SK-N-MC (cell line): ENCODE results near the gene SPIRE2.

ENCODE experiments used
- DNase-seq: peaks from one replicate; pipeline ENCODE4 v3.0.0-alpha.2; 2011; ENCODE audit warnings: low read depth, low spot score
- H3K27ac ChIP-seq: fragments of 200-600 bp; sonication (generic); 2 replicates; pipeline ENCODE4 v1.5.1; 2016; ENCODE audit warnings: mixed run types
- H3K36me3 ChIP-seq: fragments of 200-600 bp; sonication (generic); 2 replicates; pipeline ENCODE4 v1.6.1; 2017; ENCODE audit warnings: antibody characterized with exemption, low read length, mixed read lengths; ENCODE audit not compliant: insufficient read depth
- H3K4me3 ChIP-seq: fragments of 200-600 bp; sonication (generic); 2 replicates; pipeline ENCODE4 v1.5.1; 2016
- H3K9ac ChIP-seq: fragments of 200-600 bp; sonication (generic); 2 replicates; pipeline ENCODE4 v1.8.0; 2017; ENCODE audit warnings: mixed run types, mixed read lengths; ENCODE audit not compliant: insufficient read length
- H3K9me3 ChIP-seq: fragments of 200-600 bp; sonication (generic); 2 replicates; pipeline ENCODE4 v1.6.1; 2017; ENCODE audit warnings: low read depth, mild to moderate bottlenecking, antibody characterized with exemption, low read length, moderate library complexity, mixed read lengths
- EZH2 ChIP-seq: fragments of 200-600 bp; sonication (generic); IDR thresholded peaks from one replicate; pipeline ENCODE4 v1.6.1; 2017; ENCODE audit warnings: antibody characterized with exemption
- FOXP2 ChIP-seq: optimal IDR thresholded peaks from 2 replicates; pipeline ENCODE3; 2011; ENCODE audit warnings: mild to moderate bottlenecking, moderate library complexity; ENCODE audit not compliant: insufficient read depth; ENCODE audit errors: extremely low read length, control extremely low read depth
- POLR2AphosphoS5 ChIP-seq: IDR thresholded peaks from 2 replicates; pipeline ENCODE4 v1.6.1; 2012; ENCODE audit warnings: mild to moderate bottlenecking, low read depth, low read length, borderline replicate concordance

SPIRE2 gene

DNA sequence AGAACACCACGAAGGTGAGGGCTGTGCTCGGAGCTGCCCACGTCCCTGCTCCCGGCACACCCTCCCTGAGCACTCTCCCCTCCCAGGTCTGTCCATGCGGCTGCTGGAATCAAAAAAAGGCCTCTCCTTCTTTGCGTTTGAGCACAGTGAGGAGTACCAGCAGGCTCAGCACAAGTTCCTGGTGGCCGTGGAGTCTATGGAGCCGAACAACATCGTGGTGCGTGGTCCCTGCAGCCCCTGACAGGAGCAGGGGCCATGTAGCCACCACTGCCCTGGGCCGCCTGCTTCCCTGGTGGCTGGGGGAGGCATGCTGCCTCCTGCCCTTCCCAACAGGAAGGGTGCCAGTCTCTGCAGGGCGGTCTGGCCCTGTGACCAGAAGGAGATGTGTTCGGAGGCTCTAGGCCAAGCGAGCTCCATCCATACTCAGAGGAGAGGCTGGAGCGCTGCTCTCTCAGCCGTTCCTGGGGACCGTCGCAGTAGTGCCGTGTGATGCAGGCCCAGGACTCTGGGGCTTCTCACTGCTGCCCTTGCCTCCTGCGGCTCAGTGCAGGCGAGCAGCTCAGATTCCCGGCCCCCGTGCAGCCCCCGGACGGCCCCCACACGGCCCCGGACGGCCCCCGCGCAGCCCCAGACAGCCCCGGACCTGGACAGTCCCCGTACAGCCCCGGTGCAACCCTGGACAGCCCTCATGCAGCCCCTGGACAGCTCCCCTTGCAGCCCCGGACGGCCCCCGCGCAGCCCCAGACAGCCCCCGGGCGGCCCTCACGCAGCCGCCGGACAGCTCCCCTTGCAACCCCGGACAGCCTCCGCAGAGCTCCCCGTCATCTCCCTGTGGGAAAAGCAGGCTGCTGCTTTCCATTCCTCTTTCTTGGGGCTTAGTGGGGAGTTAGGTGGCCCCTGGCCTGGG, 65.6 kb downstream of the SPIRE2 start:
- H3K27ac ChIP-seq: no peak overlapping the region
- H3K9me3 ChIP-seq: no peaks in the 10 kb centered on the region
- TF ChIP-seq EZH2 (no peak), POLR2AphosphoS5 (no peak), FOXP2 (no peak)
- H3K4me3 ChIP-seq: no peak overlapping the region
- H3K9ac ChIP-seq: no peak overlapping the region
- H3K36me3 ChIP-seq: peaks cover 9% of the 10 kb centered on the region; the same call in 1 of the 2 replicates
- no peak for DNase-seq

DNA sequence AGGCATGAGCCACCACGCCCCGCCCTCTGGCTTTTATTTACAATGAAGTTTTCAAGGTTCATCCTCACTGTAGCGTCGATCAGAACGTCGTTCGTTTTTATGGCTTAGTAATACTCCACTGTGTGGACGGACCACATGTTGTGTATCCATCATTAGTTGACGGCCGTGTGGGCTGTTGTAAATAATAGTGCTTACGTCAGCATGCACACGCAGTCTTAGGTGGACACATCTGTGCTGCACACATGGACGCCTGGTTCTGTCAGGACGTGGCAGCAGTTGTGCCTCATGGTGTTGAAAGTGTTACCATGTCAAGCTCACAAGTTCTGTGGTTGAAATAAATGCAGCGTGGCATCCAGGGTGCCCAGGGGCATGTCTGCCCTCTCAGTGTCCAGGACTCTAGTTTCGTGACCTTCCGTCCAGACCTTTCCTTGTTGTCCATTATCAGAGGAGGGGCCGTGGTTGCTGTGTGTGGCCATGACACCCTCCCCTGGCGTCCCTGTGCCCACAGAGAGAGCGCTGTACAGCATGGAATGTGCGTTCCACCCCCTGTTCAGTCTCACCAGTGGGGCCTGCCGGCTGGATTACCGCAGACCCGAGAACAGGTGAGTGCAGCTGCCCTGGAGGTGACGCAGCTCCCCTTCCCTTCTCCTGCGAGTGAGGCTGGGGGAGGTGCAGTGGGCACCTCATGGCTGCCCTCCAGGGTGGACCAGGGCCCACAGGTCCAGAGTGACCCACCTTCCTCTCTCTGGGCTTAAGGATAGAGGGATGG, 67.4 kb downstream of the SPIRE2 start:
- no peak overlapping the region for H3K4me3 ChIP-seq
- H3K9me3 ChIP-seq: no peaks in the 10 kb centered on the region
- TF ChIP-seq EZH2: no peak
- TF ChIP-seq POLR2AphosphoS5: no peak
- no peak for TF ChIP-seq FOXP2
- no peak overlapping the region for H3K9ac ChIP-seq
- H3K36me3 ChIP-seq: peaks cover 15% of the 10 kb centered on the region; the same call in 1 of the 2 replicates
- DNase-seq: no peak
- H3K27ac ChIP-seq: no peak overlapping the region

DNA sequence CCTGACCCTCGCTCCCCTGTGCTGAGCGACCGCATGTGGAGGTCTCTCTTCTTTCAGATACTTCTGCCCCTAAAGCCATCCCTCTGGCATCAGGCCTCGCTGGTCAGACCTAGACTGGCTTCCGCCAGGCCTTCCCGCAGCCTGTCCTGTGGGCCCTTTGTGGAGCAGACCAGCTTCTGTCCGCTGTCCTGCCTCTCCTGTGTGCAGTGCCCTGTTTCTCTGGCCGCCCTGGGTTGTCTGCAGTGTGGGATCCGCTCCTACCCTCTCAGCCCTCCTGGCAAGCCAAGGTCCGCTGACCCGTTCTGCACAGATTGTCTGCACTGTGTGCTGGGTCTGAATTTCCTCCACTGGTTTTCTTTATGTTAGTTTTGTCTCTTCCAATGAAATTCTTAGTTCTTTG, 68.9 kb downstream of the SPIRE2 start:
- no peak for TF ChIP-seq EZH2
- no peak for TF ChIP-seq FOXP2
- TF ChIP-seq POLR2AphosphoS5: no peak
- no peak for DNase-seq
- no peaks in the 10 kb centered on the region for H3K9me3 ChIP-seq
- no peak overlapping the region for H3K27ac ChIP-seq
- no peak overlapping the region for H3K9ac ChIP-seq
- H3K36me3 ChIP-seq: peaks cover 17% of the 10 kb centered on the region; the same call in 1 of the 2 replicates
- H3K4me3 ChIP-seq: no peak overlapping the region

DNA sequence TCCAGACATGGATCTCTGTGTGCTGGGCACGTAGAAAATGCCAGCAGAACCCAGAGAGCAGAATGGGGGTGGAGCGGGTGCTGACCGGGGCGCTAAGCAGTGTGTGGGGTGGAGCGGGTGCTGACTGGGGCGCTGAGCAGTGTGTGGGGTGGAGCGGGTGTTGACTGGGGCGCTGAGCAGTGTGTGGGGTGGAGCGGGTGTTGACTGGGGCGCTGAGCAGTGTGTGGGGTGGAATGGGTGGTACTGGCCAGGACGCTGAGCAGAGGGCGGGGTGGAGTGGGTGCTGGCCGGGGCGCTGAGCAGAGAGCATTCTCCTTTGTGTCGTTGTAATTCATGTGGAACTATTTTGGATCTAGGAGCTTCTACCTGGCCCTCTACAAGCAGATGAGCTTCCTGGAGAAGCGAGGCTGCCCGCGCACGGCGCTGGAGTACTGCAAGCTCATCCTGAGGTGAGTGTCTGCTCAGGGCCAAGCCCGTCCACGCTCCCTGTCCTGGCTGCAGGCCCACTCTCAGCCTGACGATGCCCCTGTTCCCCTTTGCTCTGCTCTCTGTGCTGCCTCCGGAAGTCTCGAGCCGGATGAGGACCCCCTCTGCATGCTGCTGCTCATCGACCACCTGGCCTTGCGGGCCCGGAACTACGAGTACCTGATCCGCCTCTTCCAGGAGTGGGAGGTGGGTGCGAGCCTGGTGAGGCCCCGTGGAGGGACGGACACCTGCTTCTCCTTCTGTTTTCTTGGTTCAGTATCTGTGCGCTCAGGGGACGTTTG, 70.1 kb downstream of the SPIRE2 start:
- Histone ChIP-seq H3K4me3 (no peak overlapping the region), H3K9ac (no peak overlapping the region), H3K36me3 (peaks cover 14% of the 10 kb centered on the region; the same call in 1 of the 2 replicates), H3K9me3 (no peaks in the 10 kb centered on the region), H3K27ac (no peak overlapping the region)
- DNase-seq: no peak
- no peak for TF ChIP-seq FOXP2

DNA sequence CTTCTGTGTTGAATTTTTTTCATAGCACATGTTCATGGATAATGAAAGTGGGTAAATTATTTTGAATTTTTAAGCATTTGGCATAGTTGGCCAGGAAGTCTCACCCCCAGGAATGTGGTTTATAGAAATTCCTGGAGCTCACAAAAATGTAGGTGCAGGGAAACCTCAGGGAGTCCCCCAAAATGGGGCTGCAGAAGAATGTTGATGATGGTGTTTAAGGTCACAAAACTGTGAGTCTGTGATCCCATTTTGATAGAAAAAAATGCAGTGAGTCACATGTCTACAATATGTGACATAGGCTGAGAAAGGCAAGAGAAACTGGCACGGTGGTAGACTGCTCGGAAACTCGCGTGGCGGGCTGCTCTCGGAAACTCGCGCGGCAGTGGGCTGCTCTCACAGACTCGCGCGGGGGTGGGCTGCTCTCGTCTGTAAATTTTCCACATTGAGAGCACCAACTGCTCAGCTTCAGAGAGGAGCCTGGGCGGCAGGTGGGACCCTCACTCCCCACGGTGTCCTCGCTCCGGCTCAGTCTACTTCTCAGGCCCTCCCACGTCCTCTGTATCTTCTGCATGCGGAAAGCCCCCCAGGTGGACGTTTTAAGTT, 71.7 kb downstream of the SPIRE2 start:
- Histone ChIP-seq H3K9me3 (no peaks in the 10 kb centered on the region), H3K27ac (no peak overlapping the region), H3K36me3 (peaks cover 14% of the 10 kb centered on the region; the same call in 1 of the 2 replicates), H3K9ac (no peak overlapping the region), H3K4me3 (no peak overlapping the region)
- DNase-seq: no peak
- TF ChIP-seq FOXP2: no peak
- TF ChIP-seq EZH2: no peak
- TF ChIP-seq POLR2AphosphoS5: no peak

DNA sequence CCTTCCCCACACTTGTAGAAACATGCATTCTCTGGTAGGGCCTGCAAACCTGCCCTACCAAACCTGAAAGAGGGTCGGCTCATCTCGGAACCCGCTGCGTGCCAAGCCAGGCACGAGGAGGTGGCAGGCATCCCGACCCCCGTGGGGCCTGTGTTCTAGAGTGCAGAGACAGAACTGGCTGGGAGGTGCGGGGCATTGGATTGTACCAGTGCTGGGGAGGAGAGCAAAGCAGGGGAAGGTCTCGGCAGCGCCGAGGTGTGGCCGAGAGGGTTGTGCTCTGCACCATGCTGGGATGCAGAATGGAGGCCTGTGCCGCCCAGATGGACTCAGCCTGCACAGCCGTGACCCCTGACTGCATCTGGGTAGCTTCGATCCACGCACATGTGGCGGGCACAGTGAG, 72.6 kb downstream of the SPIRE2 start:
- H3K36me3 ChIP-seq: peaks cover 14% of the 10 kb centered on the region; the same call in 1 of the 2 replicates

DNA sequence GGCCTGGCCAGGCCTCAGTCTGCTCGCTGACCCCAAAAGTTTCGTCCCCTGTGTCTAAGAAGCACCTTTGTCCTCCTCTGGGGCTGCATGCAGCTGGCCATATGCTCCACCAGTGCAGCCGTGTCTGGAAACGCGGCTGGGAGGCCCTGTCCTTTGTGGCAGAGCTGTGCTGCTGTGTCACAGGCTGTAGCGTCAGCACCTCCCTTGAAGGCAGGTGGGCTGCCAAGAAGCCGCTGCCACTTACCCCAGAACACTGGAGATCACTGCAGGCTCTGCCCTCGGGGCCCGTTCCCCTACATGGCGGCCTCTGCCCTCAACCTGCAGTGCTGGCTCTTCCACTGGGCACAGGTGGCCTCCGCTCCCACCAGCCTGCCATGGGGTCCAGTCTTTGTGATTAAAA, 74.7 kb downstream of the SPIRE2 start:
- no peak overlapping the region for H3K27ac ChIP-seq
- no peak for TF ChIP-seq FOXP2
- TF ChIP-seq EZH2: no peak
- no peak for TF ChIP-seq POLR2AphosphoS5
- H3K4me3 ChIP-seq: no peak overlapping the region
- no peak overlapping the region for H3K9ac ChIP-seq
- peaks cover 18% of the 10 kb centered on the region; the same call in 1 of the 2 replicates for H3K36me3 ChIP-seq
- DNase-seq: no peak
- H3K9me3 ChIP-seq: no peaks in the 10 kb centered on the region

More for the DNA sequence above, 72.6 kb downstream of the SPIRE2 start:
- no peaks in the 10 kb centered on the region for H3K9me3 ChIP-seq
- H3K27ac ChIP-seq: no peak overlapping the region
- TF ChIP-seq POLR2AphosphoS5: no peak
- TF ChIP-seq EZH2: no peak
- no peak for TF ChIP-seq FOXP2
- no peak for DNase-seq
- no peak overlapping the region for H3K9ac ChIP-seq
- no peak overlapping the region for H3K4me3 ChIP-seq

DNA sequence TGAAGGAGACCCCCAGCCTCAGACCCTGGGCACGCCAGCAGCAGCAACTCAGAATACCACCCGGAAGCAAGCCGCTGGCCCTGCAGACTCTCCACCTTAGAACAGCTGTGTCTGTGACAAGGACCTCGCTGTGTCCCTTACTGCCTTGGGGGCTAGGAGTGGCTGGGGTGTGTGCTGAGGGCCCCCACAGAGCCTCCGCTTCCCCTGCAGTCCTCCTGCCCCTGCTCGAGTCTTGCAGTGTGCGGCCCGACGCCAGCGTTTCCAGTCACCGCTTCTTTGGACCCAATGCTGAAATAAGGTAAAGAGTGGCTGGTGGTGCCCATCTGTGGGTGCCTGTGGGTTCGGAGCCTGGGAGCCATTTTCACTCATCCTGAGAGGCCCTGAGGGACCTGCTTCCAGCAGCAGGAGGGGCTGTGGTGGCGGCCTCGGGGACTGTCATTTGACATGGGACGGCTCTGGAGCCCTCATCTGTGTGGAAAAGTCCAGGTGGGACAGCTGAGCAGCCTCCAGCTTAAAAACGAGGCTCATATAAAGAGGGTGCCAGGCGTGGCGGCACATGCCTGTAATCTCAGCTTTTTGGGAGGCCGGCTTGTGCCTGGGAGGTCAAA, 75.7 kb downstream of the SPIRE2 start:
- no peak for DNase-seq

More for the DNA sequence above, 75.7 kb downstream of the SPIRE2 start:
- Histone ChIP-seq H3K9ac (no peak overlapping the region), H3K4me3 (no peak overlapping the region), H3K9me3 (no peaks in the 10 kb centered on the region), H3K27ac (no peak overlapping the region), H3K36me3 (peaks cover 15% of the 10 kb centered on the region; the same call in 1 of the 2 replicates)
- no peak for TF ChIP-seq POLR2AphosphoS5
- no peak for TF ChIP-seq EZH2
- TF ChIP-seq FOXP2: no peak
